Tibial artery (tissue), 4 donors: ENCODE results near the gene CFAP73.

Experiments used
- DNase-seq, 2 donors: peaks; one replicate each; pipeline ENCODE4 v3.0.0-alpha.2; 2019
- H3K27ac ChIP-seq, 2 donors: fragments of 200-600 bp; sonication (generic) in 1 of 2; 1 replicate in 1 of 2; 2 replicates in 1 of 2; pipeline ENCODE4 v1.5.1; 2018 to 2019; ENCODE audit warnings: mild to moderate bottlenecking in 1 of 2
- H3K27me3 ChIP-seq, 2 donors: fragments of 200-600 bp; sonication (generic) in 1 of 2; one replicate each; pipeline versions ENCODE4 v1.5.1 to v1.6.0; 2016 to 2019
- H3K36me3 ChIP-seq, 3 donors: fragments of 200-600 bp; sonication (generic) in 2 of 3; one replicate each; pipeline ENCODE4 v1.5.1; 2016 to 2019; ENCODE audit warnings: mild to moderate bottlenecking in 2 of 3
- H3K4me1 ChIP-seq, 4 donors: fragments of 200-600 bp; sonication (generic) in 2 of 4; 1 replicate in 3 of 4; 2 replicates in 1 of 4; pipeline ENCODE4 v1.5.1; 2016 to 2019
- H3K4me3 ChIP-seq, 2 donors: fragments of 200-600 bp; sonication (generic) in 1 of 2; 1 replicate in 1 of 2; 2 replicates in 1 of 2; pipeline ENCODE4 v1.5.1; 2018 to 2019; ENCODE audit warnings: mild to moderate bottlenecking in 2 of 2
- H3K9me3 ChIP-seq, 3 donors: fragments of 200-600 bp; sonication (generic) in 1 of 3; one replicate each; pipeline ENCODE4 v1.5.1; 2016 to 2019
- intact Hi-C: fragments of 100-400 bp; cut with DNase I; formaldehyde crosslinking; loops from one replicate; pipeline ENCODE4 v1.15.0; 2023; ENCODE audit warnings: low total_unique reads
- TF ChIP-seq, protein P1 (sequence below), 2 experiments: fragments of 200-600 bp in 1 of 2; fragments of 450-650 bp in 1 of 2; IDR thresholded peaks; one replicate each; pipeline ENCODE4 v1.5.1; 2017 to 2019; ENCODE audit warnings: antibody characterized with exemption in 2 of 2, mild to moderate bottlenecking in 1 of 2, moderate library complexity in 1 of 2

Gene CFAP73

DNA sequence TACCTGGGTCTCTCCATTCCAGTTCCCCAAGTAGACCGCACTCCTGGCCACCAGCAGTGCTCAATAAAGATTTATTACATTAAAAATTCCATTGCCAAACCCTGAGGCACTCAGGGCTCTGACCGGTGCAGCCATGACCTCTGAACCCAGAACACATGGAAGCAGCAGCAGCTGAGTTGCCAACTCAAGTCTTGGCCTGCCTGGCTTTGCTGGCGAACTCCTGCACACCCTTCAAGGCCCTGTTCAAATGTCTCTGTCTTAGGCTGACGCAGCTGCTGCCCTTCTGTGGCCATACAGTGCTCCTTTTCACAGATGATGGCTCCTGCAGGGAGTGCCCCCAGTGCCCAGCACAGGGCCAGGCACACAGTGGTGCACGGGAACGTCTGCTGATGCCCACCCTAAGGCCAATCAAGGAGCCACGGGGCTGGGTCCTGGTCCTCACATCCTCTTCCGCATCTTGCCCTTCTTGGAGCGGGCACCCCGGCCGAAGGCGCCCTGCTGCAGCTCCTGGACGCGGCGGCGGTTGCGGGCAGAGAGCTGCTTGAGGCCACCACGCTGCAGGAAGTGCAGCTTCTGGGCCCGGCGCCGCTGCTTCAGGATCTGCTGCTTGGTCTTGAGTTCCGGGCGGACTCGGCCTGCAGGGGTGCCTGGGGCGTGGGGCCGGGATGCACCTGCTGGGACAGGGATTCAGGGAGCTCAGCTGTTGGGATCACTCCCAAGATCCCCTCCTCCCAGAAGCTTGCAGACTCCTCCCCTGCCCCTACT lies 9.1 kb downstream of the CFAP73 start:
- intact Hi-C loops = no loop called here

DNA sequence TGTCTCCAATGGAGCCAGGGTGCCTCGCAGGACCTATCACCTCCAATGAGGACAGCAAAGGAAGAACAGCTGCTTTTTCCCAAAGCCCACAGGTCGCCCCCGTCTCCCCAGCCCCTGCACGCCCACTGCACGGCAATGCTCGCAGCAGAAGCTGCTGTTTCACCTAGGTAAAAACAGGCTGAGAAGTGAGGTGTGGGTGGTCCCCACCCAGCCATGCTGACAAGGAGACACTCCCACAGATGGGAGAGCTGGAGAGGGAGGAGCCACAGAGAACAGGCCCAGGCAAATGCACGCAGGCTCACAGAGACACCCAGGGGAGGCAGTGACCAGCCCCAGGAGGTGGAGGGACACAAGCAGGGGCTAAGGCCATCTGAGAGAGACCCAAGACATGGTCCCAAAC lies 10.4 kb downstream of the CFAP73 start:
- H3K27ac ChIP-seq = no peak overlapping the region
- no peak overlapping the region for H3K4me3 ChIP-seq
- H3K4me1 ChIP-seq = peaks cover 0 to 3% (median under 1%) of the 10 kb centered on the region in 4 donors
- H3K9me3 ChIP-seq = no peaks in the 10 kb centered on the region
- intact Hi-C loops = loop anchor here (5.0 kb wide), 1 partner anchor 108 kb away; no protein-coding TSS in a partner anchor
- TF ChIP-seq, protein P1, sequence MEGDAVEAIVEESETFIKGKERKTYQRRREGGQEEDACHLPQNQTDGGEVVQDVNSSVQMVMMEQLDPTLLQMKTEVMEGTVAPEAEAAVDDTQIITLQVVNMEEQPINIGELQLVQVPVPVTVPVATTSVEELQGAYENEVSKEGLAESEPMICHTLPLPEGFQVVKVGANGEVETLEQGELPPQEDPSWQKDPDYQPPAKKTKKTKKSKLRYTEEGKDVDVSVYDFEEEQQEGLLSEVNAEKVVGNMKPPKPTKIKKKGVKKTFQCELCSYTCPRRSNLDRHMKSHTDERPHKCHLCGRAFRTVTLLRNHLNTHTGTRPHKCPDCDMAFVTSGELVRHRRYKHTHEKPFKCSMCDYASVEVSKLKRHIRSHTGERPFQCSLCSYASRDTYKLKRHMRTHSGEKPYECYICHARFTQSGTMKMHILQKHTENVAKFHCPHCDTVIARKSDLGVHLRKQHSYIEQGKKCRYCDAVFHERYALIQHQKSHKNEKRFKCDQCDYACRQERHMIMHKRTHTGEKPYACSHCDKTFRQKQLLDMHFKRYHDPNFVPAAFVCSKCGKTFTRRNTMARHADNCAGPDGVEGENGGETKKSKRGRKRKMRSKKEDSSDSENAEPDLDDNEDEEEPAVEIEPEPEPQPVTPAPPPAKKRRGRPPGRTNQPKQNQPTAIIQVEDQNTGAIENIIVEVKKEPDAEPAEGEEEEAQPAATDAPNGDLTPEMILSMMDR (IDR thresholded peaks at IDR 0.05) = no peak
- peaks cover 0 to 18% of the 10 kb centered on the region in 2 donors for H3K27me3 ChIP-seq
- H3K36me3 ChIP-seq = peaks cover 65 to 79% (median 71%) of the 10 kb centered on the region in 3 donors
- DNase-seq = no peak

More for the DNA sequence above, 9.1 kb downstream of the CFAP73 start:
- H3K27ac ChIP-seq = no peak overlapping the region
- no peaks in the 10 kb centered on the region for H3K9me3 ChIP-seq
- H3K4me1 ChIP-seq = peaks cover 0 to 14% (median 6%) of the 10 kb centered on the region in 4 donors
- peaks cover 53 to 66% (median 58%) of the 10 kb centered on the region in 3 donors for H3K36me3 ChIP-seq
- H3K27me3 ChIP-seq = peaks cover 0 to 28% of the 10 kb centered on the region in 2 donors
- H3K4me3 ChIP-seq = no peak overlapping the region
- no peak for DNase-seq
- TF ChIP-seq, protein P1 (IDR thresholded peaks at IDR 0.05) = no peak

DNA sequence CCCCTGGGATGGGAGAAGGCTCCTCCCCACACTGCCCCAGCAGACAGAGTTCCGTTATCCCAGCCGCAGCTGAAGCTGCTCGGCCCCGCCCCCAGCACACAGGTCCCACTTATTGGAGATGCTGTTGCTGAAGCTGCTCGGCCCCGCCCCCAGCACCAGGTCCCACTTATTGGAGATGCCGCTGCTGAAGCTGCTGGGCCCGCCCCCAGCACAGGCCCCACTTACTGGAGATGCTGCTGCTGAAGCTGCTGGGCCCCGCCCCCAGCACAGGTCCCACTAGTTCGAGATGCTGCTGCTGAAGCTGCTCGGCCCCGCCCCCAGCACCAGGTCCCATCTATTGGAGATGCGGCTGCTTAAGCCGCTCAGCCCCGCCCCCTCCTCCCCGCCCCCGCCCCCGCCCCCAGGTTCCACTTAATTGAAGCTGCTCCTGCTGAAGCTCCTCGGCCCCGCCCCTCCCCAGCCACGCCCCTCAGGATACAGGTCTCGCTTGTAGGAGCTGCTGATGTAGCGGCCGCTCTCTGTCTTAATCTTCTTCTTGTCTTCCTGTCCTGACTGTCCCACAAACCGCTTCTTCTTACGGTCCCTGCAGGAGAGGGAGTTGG lies 12.0 kb downstream of the CFAP73 start:
- intact Hi-C loops = loop anchor here (5.0 kb wide), 1 partner anchor 109 kb away; no protein-coding TSS in a partner anchor
- peaks cover 0 to 12% of the 10 kb centered on the region in 2 donors for H3K27me3 ChIP-seq
- H3K4me1 ChIP-seq = no peaks in the 10 kb centered on the region
- no peak for DNase-seq
- no peak overlapping the region for H3K4me3 ChIP-seq
- peaks cover 81 to 95% (median 87%) of the 10 kb centered on the region in 3 donors for H3K36me3 ChIP-seq
- TF ChIP-seq, protein P1 (IDR thresholded peaks at IDR 0.05) = no peak
- H3K9me3 ChIP-seq = no peaks in the 10 kb centered on the region
- no peak overlapping the region for H3K27ac ChIP-seq

DNA sequence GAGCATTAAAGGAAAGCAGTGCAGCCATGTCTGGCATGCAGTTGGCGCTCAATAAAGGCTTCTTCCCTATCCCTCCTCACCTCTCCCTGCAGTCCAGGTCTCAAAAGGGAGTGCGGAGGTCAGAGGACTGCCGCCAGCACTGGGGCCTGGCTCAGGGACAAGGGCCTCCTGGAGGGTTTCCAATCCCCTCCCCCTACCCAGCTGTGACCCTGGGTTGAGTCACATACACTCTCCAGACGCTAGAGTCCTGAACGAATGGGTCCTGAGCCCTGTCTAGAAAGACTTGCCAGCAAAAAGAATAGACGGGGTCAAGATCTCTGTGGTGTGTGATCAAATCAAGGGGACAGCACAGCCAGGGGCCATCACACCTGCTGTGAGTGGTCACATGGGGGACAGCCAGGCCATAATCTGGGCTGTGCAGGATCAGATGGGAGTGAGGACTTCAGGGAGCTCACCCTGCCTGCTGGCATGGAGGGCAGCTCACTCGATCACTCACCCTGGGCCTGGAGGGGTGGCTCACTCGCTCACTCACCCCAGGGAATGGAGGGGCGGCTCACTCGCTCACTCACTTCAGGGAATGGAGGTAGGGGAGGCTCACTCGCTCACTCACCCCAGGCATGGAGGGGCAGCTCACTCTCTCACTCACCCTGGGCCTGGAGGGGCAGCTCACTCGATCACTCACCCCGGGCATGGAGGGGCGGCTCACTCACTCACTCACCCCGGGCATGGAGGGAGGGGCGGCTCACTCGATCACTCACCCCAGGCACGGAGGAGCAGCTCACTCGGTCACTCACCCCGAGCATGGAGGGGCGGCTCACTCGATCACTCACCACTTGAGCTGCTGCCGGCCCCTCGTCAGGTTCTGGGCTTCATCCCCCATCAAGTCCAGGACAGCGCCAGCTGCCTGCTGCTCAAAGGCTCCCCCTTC lies 12.8 kb downstream of the CFAP73 start:
- Histone ChIP-seq H3K4me3 (no peak overlapping the region), H3K27ac (no peak overlapping the region), H3K9me3 (no peaks in the 10 kb centered on the region), H3K4me1 (no peaks in the 10 kb centered on the region), H3K36me3 (peaks cover 89 to 100% (median 95%) of the 10 kb centered on the region in 3 donors), H3K27me3 (peaks cover 0 to 12% of the 10 kb centered on the region in 2 donors)
- intact Hi-C loops = loop anchor here (5.0 kb wide), 1 partner anchor 110 kb away; no protein-coding TSS in a partner anchor
- TF ChIP-seq, protein P1 (IDR thresholded peaks at IDR 0.05) = no peak
- no peak for DNase-seq

DNA sequence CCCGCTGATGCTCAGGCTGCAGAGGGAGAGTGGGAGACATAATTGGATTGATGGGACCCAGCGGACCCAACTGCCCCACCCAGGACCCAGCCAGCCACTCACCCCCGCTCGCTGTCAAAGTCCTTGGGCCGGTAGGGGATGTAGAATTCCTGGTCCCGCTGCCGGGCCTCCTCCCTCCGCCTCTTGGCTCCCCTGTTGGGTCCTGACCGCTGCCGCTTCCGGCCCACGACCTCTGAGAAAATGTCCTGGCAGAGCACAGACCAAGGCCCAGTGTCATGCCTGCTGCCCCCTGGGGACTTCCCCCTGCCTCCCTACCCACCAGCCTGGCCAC lies 13.5 kb downstream of the CFAP73 start:
- Histone ChIP-seq H3K4me3 (no peak overlapping the region), H3K36me3 (peaks cover 96 to 100% (median 100%) of the 10 kb centered on the region in 3 donors), H3K27ac (no peak overlapping the region), H3K27me3 (peaks cover 0 to 12% of the 10 kb centered on the region in 2 donors), H3K4me1 (no peaks in the 10 kb centered on the region), H3K9me3 (no peaks in the 10 kb centered on the region)
- DNase-seq = no peak
- TF ChIP-seq, protein P1 (IDR thresholded peaks at IDR 0.05) = no peak
- intact Hi-C loops = loop anchor here (5.0 kb wide), 1 partner anchor 111 kb away; no protein-coding TSS in a partner anchor
